Prostate gland (tissue), 2 donors: ENCODE results near the gene HAUS5. TPM values are rescaled to one million over a fixed set of nuclear protein-coding genes. Genes with fewer than 3 reads are reported as not detected.

Experiments used
- DNase-seq: peaks from one replicate; pipeline ENCODE4 v3.0.0-alpha.2; 2019; ENCODE audit warnings: low spot score
- H3K27ac ChIP-seq, 2 donors: fragments of 200-600 bp; sonication (generic); 2 replicates each; pipeline ENCODE4 v1.5.1; 2017 to 2019
- H3K27me3 ChIP-seq: fragments of 200-600 bp; sonication (generic); replicated peaks from 2 replicates; pipeline ENCODE4 v1.5.1; 2019; ENCODE audit not compliant: insufficient read depth
- H3K36me3 ChIP-seq, 2 donors: fragments of 200-600 bp; sonication (generic); 1 replicate in 1 of 2; 2 replicates in 1 of 2; pipeline versions ENCODE4 v1.5.1 to v1.8.1; 2017 to 2019
- H3K4me1 ChIP-seq: fragments of 200-600 bp; sonication (generic); replicated peaks from 2 replicates; pipeline ENCODE4 v1.5.1; 2019
- H3K4me3 ChIP-seq, 2 donors: fragments of 200-600 bp; sonication (generic); 2 replicates each; pipeline ENCODE4 v1.5.1; 2017 to 2019
- H3K9me3 ChIP-seq: fragments of 200-600 bp; sonication (generic); 2 replicates; pipeline ENCODE4 v1.5.1; 2017
- POLR2A ChIP-seq: fragments of 450-650 bp; IDR thresholded peaks from one replicate; pipeline ENCODE4 v1.6.1; 2016; ENCODE audit warnings: antibody characterized with exemption, mild to moderate bottlenecking
- POLR2AphosphoS5 ChIP-seq: sonication (generic); formaldehyde crosslinking; IDR thresholded peaks from one replicate; pipeline ENCODE4 v1.6.1; 2017; ENCODE audit warnings: antibody characterized with exemption
- WGBS: methylation state at CpG from one replicate; pipeline ENCODE4 v1.1.5; 2018; 5-methylcytosine and 5-hydroxymethylcytosine counted together
- intact Hi-C: fragments of 100-400 bp; cut with DNase I; formaldehyde crosslinking; loops from one replicate; pipeline ENCODE4 v1.14.2; 2022
- total RNA-seq, 2 donors: library from RNA; depleted of rRNA; stranded (reverse); fragments of >200 nt; gene quantifications; one replicate each; pipeline ENCODE4 v1.1.0, GENCODE V29; 2016
- TF ChIP-seq, protein P1 (sequence below), 4 experiments: fragments of 200-600 bp in 2 of 4; fragments of 450-650 bp in 2 of 4; sonication (generic) in 2 of 4; IDR thresholded peaks; 1 replicate in 3 of 4; 2 replicates in 1 of 4; pipeline ENCODE4 v1.5.1; 2016 to 2019; ENCODE audit warnings: antibody characterized with exemption in 4 of 4, mild to moderate bottlenecking in 2 of 4, moderate library complexity in 2 of 4

Gene HAUS5
- total RNA-seq, 2 donors from 2014 or later: 10.0 to 17.5 TPM

DNA sequence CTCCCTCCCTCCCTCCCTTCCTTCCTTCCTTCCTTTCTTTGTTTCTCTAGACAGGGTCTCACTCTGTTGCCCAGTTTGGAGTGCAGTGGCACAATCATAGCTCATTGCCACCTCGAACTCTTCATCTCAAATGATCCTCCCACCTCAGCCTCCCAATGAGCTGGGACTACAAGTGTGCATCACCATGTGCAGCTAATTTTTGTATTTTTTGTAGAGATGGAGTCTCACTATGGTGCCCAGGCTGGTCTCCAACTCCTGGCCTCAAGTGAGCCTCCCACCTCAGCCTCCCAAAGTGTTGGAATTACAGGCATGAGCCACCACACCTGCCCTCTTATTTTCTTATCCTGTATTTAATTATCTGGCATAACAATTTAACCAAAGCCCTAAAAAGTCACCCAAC lies 58.2 kb downstream of the HAUS5 start:
- DNase-seq: no peak
- TF ChIP-seq, protein P1, sequence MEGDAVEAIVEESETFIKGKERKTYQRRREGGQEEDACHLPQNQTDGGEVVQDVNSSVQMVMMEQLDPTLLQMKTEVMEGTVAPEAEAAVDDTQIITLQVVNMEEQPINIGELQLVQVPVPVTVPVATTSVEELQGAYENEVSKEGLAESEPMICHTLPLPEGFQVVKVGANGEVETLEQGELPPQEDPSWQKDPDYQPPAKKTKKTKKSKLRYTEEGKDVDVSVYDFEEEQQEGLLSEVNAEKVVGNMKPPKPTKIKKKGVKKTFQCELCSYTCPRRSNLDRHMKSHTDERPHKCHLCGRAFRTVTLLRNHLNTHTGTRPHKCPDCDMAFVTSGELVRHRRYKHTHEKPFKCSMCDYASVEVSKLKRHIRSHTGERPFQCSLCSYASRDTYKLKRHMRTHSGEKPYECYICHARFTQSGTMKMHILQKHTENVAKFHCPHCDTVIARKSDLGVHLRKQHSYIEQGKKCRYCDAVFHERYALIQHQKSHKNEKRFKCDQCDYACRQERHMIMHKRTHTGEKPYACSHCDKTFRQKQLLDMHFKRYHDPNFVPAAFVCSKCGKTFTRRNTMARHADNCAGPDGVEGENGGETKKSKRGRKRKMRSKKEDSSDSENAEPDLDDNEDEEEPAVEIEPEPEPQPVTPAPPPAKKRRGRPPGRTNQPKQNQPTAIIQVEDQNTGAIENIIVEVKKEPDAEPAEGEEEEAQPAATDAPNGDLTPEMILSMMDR (IDR thresholded peaks at IDR 0.05): no peak
- TF ChIP-seq POLR2AphosphoS5 (no peak), POLR2A (no peak)
- intact Hi-C loops: no loop called here
- no peaks in the 10 kb centered on the region for H3K4me1 ChIP-seq
- WGBS: 87% methylated on average over 1 of the region's 1 CpG
- no peak overlapping the region for H3K27ac ChIP-seq
- no peak overlapping the region for H3K4me3 ChIP-seq
- no peaks in the 10 kb centered on the region for H3K9me3 ChIP-seq
- no peaks in the 10 kb centered on the region for H3K36me3 ChIP-seq
- no peaks in the 10 kb centered on the region for H3K27me3 ChIP-seq

DNA sequence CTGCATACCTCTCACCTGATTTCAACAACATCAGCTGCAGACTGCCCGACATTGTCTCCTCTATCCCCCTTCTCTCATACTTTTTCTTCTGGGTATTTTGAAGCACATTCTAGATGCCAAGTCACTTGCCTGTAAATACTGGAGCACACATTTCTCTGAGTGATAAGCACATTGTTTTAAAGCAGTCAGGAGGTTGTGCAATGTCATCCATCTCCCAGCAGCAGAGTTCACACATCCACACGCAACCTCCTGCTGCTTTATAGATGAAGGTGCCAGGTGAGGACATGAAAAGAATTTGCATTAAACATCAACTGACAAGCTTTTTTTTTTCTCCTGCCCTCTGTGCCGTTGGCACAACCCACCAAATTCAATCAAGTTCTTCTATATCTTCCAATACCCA lies 59.3 kb downstream of the HAUS5 start:
- DNase-seq: no peak
- H3K4me1 ChIP-seq: no peaks in the 10 kb centered on the region
- no peaks in the 10 kb centered on the region for H3K36me3 ChIP-seq
- TF ChIP-seq POLR2A (no peak), POLR2AphosphoS5 (no peak)
- TF ChIP-seq, protein P1 (IDR thresholded peaks at IDR 0.05): no peak
- no peak overlapping the region for H3K27ac ChIP-seq
- no peak overlapping the region for H3K4me3 ChIP-seq
- intact Hi-C loops: no loop called here
- H3K9me3 ChIP-seq: no peaks in the 10 kb centered on the region
- 35% methylated on average over 3 of the region's 3 CpGs for WGBS
- no peaks in the 10 kb centered on the region for H3K27me3 ChIP-seq

DNA sequence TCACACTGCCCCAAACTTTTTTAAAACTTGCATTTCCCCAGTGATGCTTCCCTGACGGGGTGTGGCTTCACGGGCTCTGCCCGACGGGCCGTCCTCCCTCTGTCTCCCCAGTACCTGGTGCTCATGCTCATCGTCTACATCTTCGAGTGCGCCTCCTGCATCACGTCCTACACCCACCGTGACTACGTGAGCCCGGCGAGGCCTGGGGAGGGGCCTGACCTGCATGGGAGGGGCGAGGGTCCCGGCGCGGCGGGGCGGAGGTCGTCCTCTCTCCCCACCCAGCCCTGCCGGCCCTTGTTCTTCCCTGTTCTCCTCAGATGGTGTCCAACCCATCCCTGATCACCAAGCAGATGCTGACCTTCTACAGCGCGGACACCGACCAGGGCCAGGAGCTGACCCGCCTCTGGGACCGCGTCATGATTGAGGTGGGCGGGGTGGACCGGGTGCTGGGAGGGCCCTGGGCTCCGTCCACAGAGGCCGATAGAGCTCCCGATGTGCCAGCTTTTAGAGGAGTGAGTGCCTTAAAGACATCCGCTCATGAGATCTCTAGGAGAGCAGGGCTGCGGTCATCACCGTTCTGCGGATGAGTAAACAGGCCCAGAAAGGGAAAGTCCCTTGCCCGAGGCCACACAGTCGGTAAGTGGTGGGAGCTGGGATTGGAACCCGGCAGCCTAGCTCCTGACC lies 60.7 kb downstream of the HAUS5 start:
- TF ChIP-seq POLR2A (no peak), POLR2AphosphoS5 (no peak)
- TF ChIP-seq, protein P1 (IDR thresholded peaks at IDR 0.05): no peak
- no peaks in the 10 kb centered on the region for H3K4me1 ChIP-seq
- H3K27me3 ChIP-seq: no peaks in the 10 kb centered on the region
- H3K4me3 ChIP-seq: no peak overlapping the region
- H3K27ac ChIP-seq: no peak overlapping the region
- H3K36me3 ChIP-seq: no peaks in the 10 kb centered on the region
- no peaks in the 10 kb centered on the region for H3K9me3 ChIP-seq
- intact Hi-C loops: no loop called here
- DNase-seq: no peak
- WGBS: 20% methylated on average over 39 of the region's 39 CpGs

Other genes with a start within 250 kb of the HAUS5 start
- gene GPR42, start 241.7 kb upstream of the HAUS5 start, total RNA-seq: not detected
- under 1 TPM in 1 of 2 donors, not detected in 1; 0.87 TPM for gene FFAR2, start 164.5 kb upstream of the HAUS5 start, total RNA-seq
- 10 to 100 TPM in 1 of 2 donors, 1 to 10 TPM in 1; 3.6 to 58.6 TPM for gene KRTDAP, start 122.3 kb upstream of the HAUS5 start, total RNA-seq
- 10 to 100 TPM; 50.9 to 80.5 TPM for gene DMKN, start 99.1 kb upstream of the HAUS5 start, total RNA-seq
- 1 to 10 TPM in 1 of 2 donors, under 1 TPM in 1; 0.32 to 4.9 TPM for gene SBSN, start 84.4 kb upstream of the HAUS5 start, total RNA-seq
- 10 to 100 TPM in 1 of 2 donors, not detected in 1; 13.4 TPM for gene GAPDHS, start 79.3 kb upstream of the HAUS5 start, total RNA-seq
- gene TMEM147, start 67.1 kb upstream of the HAUS5 start, total RNA-seq: 100 to 1,000 TPM; 105 to 120 TPM
- gene ATP4A, start 49.1 kb upstream of the HAUS5 start, total RNA-seq: 1 to 10 TPM in 1 of 2 donors, not detected in 1; 1.9 TPM
- not detected for gene PMIS2, start 26.6 kb upstream of the HAUS5 start, total RNA-seq
- gene RBM42, start 16.3 kb downstream of the HAUS5 start, total RNA-seq: 100 to 1,000 TPM in 1 of 2 donors, 10 to 100 TPM in 1; 81.4 to 114 TPM
- gene ETV2, start 29.0 kb downstream of the HAUS5 start, total RNA-seq: 1 to 10 TPM; 1.2 to 6.6 TPM
- 100 to 1,000 TPM; 334 to 665 TPM for gene COX6B1, start 35.6 kb downstream of the HAUS5 start, total RNA-seq
- 1 to 10 TPM; 3.8 to 5.5 TPM for gene UPK1A, start 53.8 kb downstream of the HAUS5 start, total RNA-seq
- 1 to 10 TPM in 1 of 2 donors, not detected in 1; 3.1 TPM for gene ZBTB32, start 91.8 kb downstream of the HAUS5 start, total RNA-seq
- gene KMT2B, start 105.3 kb downstream of the HAUS5 start, total RNA-seq: 10 to 100 TPM; 32.3 to 89.5 TPM
- 10 to 100 TPM in 1 of 2 donors, 1 to 10 TPM in 1; 9.4 to 16.1 TPM for gene IGFLR1, start 129.7 kb downstream of the HAUS5 start, total RNA-seq
- gene U2AF1L4, start 132.7 kb downstream of the HAUS5 start, total RNA-seq: 10 to 100 TPM; 14.6 to 45.0 TPM
- gene PSENEN, start 132.9 kb downstream of the HAUS5 start, total RNA-seq: 10 to 100 TPM; 39.9 to 65.2 TPM
- gene LIN37, start 135.8 kb downstream of the HAUS5 start, total RNA-seq: 10 to 100 TPM in 1 of 2 donors, 1 to 10 TPM in 1; 4.2 to 13.0 TPM
- 10 to 100 TPM; 32.2 to 78.5 TPM for gene HSPB6, start 144.3 kb downstream of the HAUS5 start, total RNA-seq
- gene PROSER3, start 145.4 kb downstream of the HAUS5 start, total RNA-seq: 10 to 100 TPM; 13.6 to 19.2 TPM
- gene ARHGAP33, start 162.8 kb downstream of the HAUS5 start, total RNA-seq: 10 to 100 TPM; 13.2 to 38.1 TPM
- gene PRODH2, start 200.1 kb downstream of the HAUS5 start, total RNA-seq: not detected
- gene NPHS1, start 239.8 kb downstream of the HAUS5 start, total RNA-seq: under 1 TPM in 1 of 2 donors, not detected in 1; 0.23 TPM
- gene KIRREL2, start 244.2 kb downstream of the HAUS5 start, total RNA-seq: 1 to 10 TPM in 1 of 2 donors, not detected in 1; 1.2 TPM